ENCODE data around the gene MGA. TPM values are rescaled to one million over a fixed set of nuclear protein-coding genes. Genes with fewer than 3 reads are reported as not detected.

The MGA gene
- total RNA-seq, 6 experiments from 2014 or later: 11.8 to 16.6 (median 15.3) TPM

- H3K27ac Mint-ChIP-seq: no peak overlapping the region
- peaks cover 13% of the 10 kb centered on the region; the same call in 1 of the 2 replicates for H3K36me3 Mint-ChIP-seq (ENCODE audit: low read depth)
- peaks cover 2% of the 10 kb centered on the region; the same call in 1 of the 2 replicates for H3K27me3 Mint-ChIP-seq (ENCODE audit: insufficient read depth)
- DNase-seq: no peak
- no peaks in the 10 kb centered on the region for H3K9me3 Mint-ChIP-seq
- TF ChIP-seq CTCF (IDR thresholded peaks at IDR 0.05): no peak
- no peak overlapping the region for H3K4me3 Mint-ChIP-seq
- H3K4me1 Mint-ChIP-seq (ENCODE audit: low read depth): no peaks in the 10 kb centered on the region
These were observed 96.0 kb downstream of the MGA start for GRCh38 chr15:41756198-41756597.

GRCh38 chr15:41772720-41773331 is 112.6 kb downstream of the MGA start:
- Mint-ChIP-seq H3K36me3 (ENCODE audit: low read depth) (no peaks in the 10 kb centered on the region), H3K27ac (peak overlapping the region; percentile 89), H3K4me3 (peak overlapping the region; percentile 95), H3K4me1 (ENCODE audit: low read depth) (peaks cover 47% of the 10 kb centered on the region), H3K27me3 (ENCODE audit: insufficient read depth) (peaks cover 3% of the 10 kb centered on the region; the same call in 1 of the 2 replicates), H3K9me3 (no peaks in the 10 kb centered on the region)
- peak; percentile 90 for TF ChIP-seq CTCF (IDR thresholded peaks at IDR 0.05)
- DNase-seq: peak; percentile 76

- H3K9me3 Mint-ChIP-seq: no peaks in the 10 kb centered on the region
- H3K4me1 Mint-ChIP-seq (ENCODE audit: low read depth): peaks cover 52% of the 10 kb centered on the region
- no peak for TF ChIP-seq CTCF (IDR thresholded peaks at IDR 0.05)
- H3K36me3 Mint-ChIP-seq (ENCODE audit: low read depth): no peaks in the 10 kb centered on the region
- H3K27me3 Mint-ChIP-seq (ENCODE audit: insufficient read depth): peaks cover 3% of the 10 kb centered on the region; the same call in 1 of the 2 replicates
- no peak for DNase-seq
- peak overlapping the region; percentile 89 for H3K27ac Mint-ChIP-seq
- peak overlapping the region; percentile 95 for H3K4me3 Mint-ChIP-seq
These were observed 113.1 kb downstream of the MGA start for GRCh38 chr15:41773332-41773728.

GRCh38 chr15:41773729-41774061 is 113.5 kb downstream of the MGA start:
- Mint-ChIP-seq H3K9me3 (no peaks in the 10 kb centered on the region), H3K4me1 (ENCODE audit: low read depth) (peaks cover 55% of the 10 kb centered on the region), H3K4me3 (peak overlapping the region; percentile 95), H3K27ac (peak overlapping the region; percentile 89), H3K36me3 (ENCODE audit: low read depth) (0 out of 2 replicates have a peak, but pooled peaks cover 1% of the 10 kb centered on the region), H3K27me3 (ENCODE audit: insufficient read depth) (peaks cover 3% of the 10 kb centered on the region; the same call in 1 of the 2 replicates)
- DNase-seq: no peak
- no peak for TF ChIP-seq CTCF (IDR thresholded peaks at IDR 0.05)

GRCh38 chr15:41774062-41774881 is 114.1 kb downstream of the MGA start, which contains the start of gene MAPKBP1:
Gene MAPKBP1, plus strand, starts transcription at chr15:41774484. Its CDS starts 792 bp downstream, at chr15:41775276.
- no peaks in the 10 kb centered on the region for H3K9me3 Mint-ChIP-seq
- DNase-seq: peak; percentile 98
- H3K4me1 Mint-ChIP-seq (ENCODE audit: low read depth): peaks cover 61% of the 10 kb centered on the region
- peak within 1 kb of the TSS; percentile 89 for H3K27ac Mint-ChIP-seq
- H3K27me3 Mint-ChIP-seq (ENCODE audit: insufficient read depth): peaks cover 3% of the 10 kb centered on the region; the same call in 1 of the 2 replicates
- 0 out of 2 replicates have a peak, but pooled peaks cover 5% of the 10 kb centered on the region for H3K36me3 Mint-ChIP-seq (ENCODE audit: low read depth)
- TF ChIP-seq CTCF (IDR thresholded peaks at IDR 0.05): peak; percentile 84
- H3K4me3 Mint-ChIP-seq: peak within 1 kb of the TSS; percentile 95

Data from HFFc6 (cell line).